NCI-H748 treated with DMSO at 0.1 percent for 48 hours (cell line): ENCODE results near the gene TNRC6C.
"Not testable (repeated sequence)": the region's sequence is repeated elsewhere in the genome, so short reads cannot be mapped to it uniquely, and the experiment has no call there.

Source experiments
- DNase-seq: peaks from one replicate; lab custom pipeline; 2025; lab: John Stamatoyannopoulos, UW

TNRC6C gene

DNA sequence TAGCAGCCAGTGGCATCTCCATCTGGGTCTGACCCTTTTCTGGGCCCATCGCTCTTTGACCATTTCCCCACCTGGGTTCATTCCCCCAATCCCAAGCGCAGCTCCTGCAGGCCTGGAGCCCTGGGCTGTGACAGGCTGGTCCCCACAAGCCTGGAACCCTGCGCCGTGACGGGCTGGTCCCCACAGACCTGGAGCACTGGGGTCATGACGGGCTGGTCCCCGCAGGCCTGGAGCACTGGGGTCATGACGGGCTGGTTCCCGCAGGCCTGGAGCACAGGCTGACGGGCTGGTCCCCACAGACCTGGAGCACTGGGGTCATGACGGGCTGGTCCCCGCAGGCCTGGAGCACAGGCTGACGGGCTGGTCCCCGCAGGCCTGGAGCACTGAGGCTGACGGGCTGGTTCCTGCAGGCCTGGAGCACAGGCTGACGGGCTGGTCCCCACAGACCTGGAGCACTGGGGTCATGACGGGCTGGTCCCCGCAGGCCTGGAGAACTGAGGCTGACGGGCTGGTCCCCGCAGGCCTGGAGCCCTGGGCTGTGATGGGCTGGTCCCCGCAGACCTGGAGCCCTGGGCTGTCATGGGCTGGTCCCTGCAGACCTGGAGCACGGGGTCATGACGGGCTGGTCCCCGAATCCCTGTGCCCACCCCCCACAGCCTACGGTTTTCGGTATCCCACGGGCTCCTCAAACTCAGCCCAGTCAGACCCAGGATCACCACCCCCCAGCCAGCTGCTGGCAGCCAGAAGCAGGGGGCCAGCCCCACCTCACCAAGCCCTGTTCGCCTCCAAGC, 153.4 kb downstream of the TNRC6C start:
- DNase-seq: no peak

DNA sequence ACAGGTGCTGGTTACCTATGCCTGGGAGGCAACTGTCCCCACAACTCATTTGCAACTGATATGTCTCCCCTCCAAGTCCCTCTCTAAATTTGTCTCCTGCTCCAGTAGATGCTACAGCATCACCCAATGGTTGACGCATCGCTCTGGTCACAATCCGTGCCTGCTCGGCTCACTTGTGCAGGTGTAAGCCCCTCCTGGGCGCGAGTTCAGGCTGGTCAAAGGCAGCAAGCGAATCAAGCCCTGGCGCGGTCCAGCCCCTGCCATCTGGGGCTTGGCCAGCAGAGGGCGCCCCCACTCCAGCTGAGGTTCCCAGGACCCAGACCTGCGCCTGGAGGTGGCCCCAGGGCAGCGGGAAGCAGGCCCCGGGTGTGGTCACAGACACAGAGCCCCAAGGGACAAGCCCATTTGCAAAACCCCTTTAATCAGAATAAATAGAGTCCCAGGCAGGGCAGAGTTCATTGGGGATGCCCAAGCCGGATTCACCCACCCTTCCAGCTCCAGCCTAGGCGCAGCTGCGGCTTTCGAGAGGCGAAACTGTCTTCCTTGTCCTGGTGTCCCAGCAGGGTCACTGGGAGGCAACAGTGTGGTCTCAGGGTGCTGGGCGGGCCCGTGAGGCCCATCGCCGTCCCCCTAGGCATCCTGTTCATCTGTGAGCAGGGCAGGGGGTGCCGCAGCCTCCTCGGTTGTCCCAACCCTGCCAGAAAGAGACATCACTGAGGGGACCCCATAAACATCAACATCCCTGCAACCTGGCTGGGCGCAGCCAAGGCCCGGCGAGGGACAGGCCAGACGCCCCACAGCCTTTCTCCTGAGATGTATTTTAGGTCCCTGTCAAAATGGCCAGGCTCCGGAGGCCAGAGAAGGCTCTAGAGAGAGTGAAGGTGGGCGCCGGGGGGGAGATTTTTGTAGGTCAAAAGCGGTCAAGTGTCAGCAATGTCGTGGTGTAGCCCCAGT, 154.3 kb downstream of the TNRC6C start:
- DNase-seq: peak; percentile 16

DNA sequence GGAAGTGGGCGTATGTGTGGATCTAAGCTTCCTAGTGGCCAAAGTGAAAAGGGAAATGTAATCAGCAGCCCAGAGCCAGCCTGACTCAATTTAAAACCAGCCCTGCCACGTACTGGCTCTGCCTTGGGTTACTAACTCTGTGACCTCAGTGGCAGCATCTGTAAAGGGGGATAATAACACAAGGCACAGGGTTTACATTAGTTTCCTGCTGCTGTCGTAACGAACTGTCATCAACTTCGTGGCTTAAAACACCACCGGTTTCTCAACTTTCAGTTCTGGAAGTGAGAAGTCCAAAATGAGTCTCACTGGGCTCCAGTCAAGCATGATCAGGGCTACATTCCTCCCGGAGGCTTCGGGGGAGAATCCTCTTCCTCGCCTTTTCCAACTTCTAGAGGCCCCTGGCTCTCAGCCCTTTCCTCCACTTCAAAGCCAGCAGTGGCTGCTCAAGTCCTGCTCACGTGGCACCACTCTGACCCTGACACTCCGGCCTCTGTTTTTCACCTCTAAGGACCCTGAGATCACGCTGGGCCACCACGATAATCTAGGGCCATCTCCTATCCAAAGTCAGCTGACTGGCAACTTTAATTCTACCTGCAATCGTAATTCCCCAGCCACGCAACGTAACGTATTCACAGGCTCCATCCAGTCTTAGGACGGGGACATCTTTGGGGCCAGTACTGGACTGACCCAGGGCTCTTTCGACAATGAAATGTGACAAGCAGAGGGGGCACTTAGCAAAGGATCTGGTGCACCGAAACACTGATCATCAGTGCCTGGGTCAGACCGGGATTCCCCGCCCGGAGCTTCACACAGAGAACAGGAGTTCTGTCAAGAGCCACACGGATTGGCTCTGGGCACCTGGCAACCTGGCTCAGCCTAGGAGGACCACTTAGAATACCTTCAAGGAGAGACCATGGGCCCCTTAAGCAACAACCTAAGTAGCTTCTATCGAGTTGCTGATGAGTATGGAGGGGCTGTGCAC, 155.6 kb downstream of the TNRC6C start:
- DNase-seq: no peak

DNA sequence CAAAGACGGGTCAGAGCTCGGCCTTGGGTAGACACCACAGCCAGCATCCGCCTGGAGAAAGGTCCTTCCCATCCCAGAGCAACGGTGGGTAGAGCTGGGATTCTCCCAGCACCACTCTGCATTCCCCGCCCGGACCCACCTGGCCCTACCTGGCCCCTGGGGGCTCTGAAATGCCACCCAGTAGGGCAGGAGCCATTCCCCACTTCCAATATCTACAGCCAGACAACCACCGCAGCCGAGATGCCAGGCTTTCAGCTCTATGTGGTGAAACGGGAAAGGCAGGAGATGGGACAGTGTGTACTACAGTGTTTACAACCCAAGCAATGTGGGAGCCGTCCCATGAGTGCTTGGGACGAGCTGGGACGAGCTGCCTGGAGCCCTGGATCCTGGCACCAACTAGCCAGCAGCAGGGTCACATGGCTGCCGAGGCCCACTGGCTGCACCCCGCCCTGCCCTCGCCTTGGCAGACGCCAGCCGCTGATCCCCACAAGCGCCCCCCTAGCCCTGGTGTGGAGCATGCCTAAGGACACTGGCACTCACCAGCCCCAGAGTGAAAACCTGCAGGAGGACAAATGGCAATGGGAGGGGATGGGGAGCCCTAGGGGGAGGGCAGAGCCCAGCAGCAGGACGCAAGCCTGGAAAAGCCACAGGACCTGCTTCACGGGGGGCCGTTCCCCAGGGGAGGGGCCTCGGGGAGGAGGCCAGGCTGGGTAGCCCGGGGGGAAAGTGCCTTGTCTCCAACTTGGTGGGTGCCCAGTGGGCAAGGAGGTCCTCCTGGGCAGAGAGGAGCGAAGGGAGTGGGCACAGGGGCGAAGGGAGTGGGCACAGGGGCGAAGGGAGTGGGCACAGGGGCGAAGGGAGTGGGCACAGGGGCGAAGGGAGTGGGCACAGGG, 156.6 kb downstream of the TNRC6C start:
- no peak for DNase-seq

DNA sequence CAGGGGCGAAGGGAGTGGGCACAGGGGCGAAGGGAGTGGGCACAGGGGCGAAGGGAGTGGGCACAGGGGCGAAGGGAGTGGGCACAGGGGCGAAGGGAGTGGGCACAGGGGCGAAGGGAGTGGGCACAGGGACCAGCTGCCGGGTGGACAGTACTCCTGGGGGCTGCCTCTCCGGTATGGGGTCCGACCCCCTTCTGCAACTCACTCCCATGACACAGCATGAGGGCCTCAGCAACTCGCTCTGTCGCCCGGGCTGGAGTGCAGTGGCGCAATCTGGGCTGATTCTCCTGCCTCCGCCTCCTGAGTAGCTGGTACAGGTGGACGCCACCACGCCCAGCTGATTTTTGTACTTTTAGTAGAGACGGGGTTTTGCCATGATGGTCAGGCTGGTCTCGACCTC, 157.3 kb downstream of the TNRC6C start:
- not testable (repeated sequence) for DNase-seq

DNA sequence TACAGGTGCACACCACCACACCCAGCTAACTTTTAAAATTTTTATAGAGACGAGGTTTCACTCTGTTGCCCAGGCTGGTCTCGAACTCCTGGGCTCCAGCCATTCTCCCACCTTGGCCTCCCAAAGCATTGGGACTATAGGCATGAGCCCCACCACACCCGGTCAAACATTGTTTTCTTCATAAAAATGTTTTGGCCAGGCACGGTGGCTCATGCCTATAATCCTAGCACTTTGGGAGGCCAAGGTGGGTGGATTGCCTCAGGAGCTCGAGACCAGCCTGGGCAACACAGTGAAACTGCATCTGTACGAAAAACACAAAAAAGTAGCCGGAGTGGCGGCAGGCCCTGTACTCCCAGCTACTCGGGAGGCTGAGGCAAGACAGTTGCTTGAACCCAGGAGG, 157.9 kb downstream of the TNRC6C start:
- no peak for DNase-seq

DNA sequence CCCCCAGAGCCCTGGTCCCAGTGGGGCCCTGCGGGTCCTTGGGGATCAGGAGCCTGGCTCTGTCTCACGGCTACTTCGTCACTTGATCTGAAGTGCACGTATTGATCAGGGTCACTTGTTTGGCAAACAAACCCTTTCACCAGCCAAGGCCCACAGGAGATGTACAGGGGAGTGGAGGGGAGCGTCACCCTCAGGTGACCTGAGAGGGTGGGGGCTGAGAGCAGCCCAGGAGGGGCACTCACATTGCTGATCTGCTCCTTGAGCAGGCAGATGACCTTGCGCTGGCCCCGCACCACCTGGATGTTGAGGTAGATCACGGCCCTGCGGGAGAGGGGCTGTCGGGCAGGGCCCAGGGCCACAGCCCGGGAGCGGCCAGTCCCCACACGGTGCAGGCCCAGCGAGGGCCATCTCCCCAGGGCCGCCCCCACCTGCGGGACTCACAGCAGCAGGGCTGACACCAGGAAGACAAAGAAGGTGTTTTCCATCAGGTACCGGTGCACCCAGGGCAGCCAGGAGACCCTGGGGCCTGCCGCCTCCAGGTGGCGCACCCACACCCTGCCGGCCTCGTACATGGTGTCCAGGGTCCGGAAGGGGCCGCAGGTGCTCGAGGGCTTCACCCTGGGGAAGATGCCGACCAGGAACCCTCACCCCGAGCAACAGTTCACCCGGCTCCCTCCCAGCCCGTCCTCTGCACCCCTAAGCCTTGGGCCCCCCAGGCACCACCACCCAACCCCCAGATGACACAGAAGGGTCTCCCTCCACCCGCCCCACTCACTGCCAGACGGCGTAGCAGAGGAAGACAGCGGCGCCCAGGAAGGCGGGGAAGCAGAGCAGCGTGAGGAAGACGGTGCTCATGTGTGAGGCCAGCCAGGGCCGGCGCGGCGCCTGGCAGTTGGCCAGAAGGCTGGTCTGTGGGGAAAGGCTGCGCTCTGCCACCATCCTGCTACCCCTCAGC, 158.8 kb downstream of the TNRC6C start:
- no peak for DNase-seq

DNA sequence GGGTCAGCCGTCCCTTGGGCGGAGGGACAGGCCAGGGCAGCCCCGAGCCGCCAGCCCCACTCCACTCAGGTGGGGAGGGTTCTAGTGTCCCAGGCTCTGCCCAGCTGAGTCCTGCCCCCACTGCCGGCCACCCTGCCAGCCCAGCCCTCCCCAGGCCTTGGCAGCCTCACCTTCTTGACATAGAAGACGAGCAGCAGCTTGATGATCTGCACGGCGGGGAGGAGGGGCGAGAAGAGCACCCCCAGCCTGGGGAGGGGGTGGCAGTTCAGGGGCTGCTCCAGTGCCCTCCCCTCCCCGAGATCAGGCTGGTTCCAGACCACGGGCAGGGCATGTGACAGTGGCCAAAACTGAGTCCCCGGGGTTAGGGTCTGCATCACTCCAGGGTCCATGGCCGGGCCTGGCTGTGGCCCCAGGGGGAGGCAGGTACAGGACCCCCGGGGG, 160.3 kb downstream of the TNRC6C start:
- DNase-seq: no peak

DNA sequence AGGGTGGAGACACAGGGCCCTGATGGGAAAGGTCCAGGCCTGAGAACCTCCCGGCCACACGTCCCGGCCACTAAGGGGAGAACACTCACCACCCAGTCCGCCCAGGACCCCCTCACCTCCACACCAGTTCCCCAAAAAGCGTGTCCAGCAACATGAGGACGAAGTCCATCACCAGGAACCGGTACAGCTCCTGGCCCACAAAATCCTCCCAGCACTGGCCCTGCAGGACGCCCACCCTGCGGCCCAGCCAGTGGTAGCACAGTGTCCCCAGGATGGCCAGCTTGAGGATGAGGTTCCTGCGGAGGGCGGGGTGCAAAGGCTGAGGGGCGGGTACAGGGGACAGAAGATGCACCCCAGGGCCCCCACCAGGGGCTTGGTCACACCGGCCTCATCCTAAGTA, 162.0 kb downstream of the TNRC6C start:
- DNase-seq: no peak

DNA sequence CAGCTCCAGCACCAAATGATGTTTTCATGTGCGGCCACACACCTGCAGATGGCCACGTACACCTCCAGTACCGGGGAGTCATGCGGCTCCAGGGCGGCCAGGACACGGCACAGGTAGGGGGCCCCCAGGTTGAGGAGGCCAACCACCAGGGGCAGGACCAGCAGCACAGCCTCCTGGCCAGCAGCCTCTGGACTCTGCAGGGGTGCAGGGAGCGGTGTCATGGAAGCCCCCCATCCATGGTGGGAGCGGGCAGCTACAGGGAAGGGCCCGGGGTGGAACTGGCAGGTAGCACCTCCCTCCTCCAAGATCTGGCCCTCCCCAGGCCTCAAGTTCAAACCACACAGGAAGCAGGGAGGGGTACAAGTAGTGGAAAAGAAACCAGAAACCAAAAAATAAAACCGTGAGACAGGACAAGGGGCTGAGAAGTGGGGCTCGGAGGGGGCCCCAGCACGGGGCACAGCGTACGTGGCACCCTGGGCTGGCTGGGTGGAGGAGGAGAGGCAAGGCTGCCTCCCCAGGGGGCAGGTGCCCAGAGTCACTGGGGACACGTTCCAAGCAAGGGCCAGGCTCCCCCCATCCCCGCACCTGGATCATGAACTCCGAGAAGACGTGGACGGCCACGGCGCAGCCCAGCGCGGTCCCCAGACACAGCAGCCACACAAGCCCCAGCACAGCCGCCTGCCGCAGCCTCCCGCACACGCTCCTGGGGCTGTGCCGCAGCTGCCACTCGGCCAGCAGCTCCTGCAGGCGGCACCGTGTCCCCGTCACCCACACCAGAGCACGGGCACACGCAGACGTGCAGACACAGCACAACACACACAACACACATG, 162.7 kb downstream of the TNRC6C start:
- no peak for DNase-seq

DNA sequence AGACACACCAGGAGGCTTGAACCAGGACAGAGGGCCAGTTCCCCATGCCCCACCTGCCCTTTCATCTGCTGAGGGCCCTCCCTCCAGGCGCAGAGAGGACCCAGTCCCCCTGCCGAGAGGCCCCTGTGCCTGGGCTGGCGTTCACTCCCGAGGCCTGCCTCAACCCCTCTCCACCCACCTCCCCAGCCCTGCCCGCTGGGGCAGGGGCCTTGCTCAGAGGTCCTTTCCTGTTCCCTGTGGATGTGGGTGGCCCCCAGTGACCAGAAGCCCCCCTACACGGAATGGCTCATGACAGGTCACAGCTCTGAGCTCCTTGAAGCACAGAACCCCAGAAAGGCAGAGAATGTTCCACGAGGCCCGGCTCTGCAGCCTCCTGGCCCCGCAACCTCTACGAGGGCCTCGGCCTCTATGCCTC, 163.3 kb downstream of the TNRC6C start:
- no peak for DNase-seq

DNA sequence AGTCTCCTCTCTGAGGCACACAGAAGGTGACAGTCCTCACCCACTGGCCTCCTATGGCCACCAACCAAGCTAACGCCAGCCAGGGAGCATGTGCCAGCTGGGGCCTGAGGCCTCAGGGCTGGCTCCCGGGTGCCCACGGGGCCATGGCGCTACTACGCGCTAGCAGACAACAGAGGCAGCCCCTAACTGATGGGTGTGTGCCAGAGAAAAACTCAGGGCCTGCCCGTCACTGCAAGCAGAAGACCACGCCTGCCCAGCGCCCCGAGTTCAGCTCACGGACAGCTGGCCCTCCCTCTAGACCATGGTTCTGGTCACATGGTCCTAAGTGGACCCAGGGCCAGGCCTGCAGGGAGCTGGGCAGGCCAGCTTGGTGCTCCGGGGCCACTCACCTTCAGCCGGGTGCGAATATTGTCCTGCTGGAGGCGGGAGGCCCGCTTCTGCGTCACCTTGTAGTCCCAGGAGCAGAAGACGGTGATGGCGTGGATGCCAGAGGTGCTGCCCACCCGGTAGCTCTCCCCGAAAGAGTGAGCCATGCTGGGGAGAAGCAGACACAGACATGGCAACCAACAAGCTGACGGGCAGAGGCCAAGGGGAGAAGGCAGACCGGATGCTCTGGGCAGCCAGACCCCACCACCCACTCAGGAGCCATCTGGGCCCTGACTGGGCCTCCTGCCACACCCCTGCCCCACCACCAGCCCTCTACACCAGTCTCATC, 163.9 kb downstream of the TNRC6C start:
- DNase-seq: no peak

DNA sequence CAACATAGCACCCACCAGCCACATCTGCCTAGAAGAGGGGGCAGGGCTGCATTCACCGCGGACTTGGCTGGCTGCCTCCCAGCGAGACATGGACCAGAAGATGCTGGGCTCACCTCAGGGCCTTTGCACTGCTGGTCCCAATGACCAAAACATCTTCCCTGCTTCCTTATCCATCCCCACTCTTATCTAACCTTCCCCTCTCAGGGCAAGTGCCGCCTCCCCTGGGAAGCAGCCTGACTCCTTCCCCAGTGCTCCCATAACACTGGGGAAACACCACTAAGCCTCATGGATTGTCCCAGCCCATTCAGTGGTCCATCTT, 164.4 kb downstream of the TNRC6C start:
- no peak for DNase-seq

DNA sequence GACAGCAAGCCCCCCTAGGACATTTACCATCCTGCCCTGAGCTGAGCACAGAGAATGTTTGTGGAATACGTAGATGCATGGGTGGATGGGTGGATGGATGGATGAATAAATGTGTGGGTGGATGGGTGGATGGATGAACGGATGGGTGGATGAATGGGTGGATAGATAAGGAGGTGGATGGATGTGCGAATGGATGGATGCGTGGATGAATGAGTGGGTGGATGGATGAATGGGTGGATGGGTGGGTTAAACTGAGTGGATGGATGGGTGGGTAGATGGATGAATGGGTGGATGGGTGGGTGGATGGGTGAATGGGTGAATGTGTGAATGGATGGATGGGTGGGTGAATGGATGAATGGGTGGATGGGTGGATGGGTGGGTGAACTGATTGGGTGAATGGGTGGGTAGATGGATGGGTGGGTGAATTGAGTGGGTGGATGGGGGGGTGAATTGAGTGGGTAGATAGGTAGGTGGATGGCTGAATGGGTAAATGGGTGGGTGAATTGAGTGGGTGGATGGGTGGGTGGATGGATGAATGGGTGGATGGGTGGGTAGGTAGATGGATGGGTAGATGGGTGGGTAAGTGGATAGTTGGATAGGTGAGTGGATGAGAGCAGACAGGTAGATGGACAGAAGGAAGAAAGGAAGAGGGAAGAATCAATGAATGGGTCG, 164.9 kb downstream of the TNRC6C start:
- DNase-seq: no peak

DNA sequence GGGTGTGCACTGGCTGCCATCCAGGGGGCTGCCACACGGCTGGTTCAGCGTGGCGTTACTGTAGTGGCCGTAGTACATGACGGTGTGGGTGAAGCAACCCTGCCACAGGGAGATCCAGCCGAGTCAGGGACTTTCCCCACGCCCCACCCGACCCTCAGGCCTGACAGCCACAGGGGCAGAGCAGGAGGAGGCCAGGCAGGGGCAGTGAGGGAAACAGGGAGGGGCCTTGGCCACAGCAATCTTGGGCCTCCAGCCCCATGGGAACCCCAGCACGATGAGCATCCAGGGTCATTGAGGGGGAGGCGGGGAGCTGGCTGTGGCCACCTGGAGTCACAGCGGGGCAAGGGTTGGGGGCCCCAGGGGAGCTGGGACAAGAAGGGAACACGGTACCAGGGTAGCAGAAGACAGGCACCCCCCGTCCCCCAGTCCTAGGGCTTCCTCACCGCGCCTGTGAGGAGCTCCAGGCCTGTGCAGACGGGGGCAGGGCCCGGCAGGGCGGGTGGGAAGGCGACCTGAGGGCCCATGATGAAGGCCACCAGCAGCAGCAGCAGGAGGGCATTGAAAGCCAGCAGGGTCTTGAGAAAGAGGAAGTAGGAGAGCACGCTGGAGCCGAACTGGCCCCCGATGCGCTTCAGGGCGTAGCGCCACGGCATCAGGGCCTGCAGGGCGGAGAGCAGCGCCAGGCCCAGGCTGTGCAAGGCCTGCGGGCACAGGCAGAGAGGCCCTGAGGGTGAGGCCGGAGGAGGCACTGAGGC, 165.8 kb downstream of the TNRC6C start:
- DNase-seq: no peak

DNA sequence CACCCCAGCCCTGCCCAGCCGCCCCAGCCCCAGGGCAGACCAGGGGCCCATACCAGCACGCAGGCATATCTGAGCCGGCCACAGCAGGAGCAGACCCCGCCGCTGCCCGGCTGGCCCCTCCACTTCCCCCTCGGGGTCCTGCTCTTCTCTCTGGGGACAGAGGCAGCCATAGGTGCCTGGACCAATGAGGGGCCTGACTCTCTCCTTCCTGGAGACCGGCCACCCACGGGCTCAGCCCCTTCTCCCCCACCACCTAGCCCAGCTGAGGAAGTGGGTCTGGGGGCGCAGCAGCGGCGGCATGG, 166.3 kb downstream of the TNRC6C start:
- no peak for DNase-seq
